PC-3 (cell line): ENCODE data around the gene SFSWAP. TPM values are rescaled to one million over a fixed set of nuclear protein-coding genes. Genes with fewer than 3 reads are reported as not detected.
"Not testable (repeated sequence)": the region's sequence is repeated elsewhere in the genome, so short reads cannot be mapped to it uniquely, and the experiment has no call there.

Experiments used
- ATAC-seq: fragments of 200-7000 bp; cut with Tn5 transposase; 2 replicates; pipeline ENCODE4 v1.9.1; 2020; ENCODE audit warnings: mild to moderate bottlenecking, moderate library complexity
- BruUV-seq: library from RNA; stranded (reverse); fragments of 400-500 nt; replicated peaks from 2 replicates; lab custom pipeline; 2021; lab: Mats Ljungman, UMichigan
- CTCF ChIA-PET: fragments of 300-600 bp; sonication (Branson Sonifier 250); formaldehyde crosslinking; loops from one replicate; lab custom pipeline; 2022; ENCODE audit warnings: antibody characterized with exemption; lab: Charles Lee
- POLR2A ChIA-PET: fragments of 300-600 bp; sonication (Branson Sonifier 250); formaldehyde crosslinking; loops from one replicate; lab custom pipeline; 2022; ENCODE audit warnings: antibody characterized with exemption; ENCODE audit not compliant: unreplicated experiment; lab: Charles Lee
- DNase-seq: peaks from one replicate; pipeline ENCODE4 v3.0.0-alpha.2; 2015
- H2AFZ ChIP-seq: fragments of 300-600 bp; sonication (generic); 2 replicates; pipeline ENCODE4 v1.6.0; 2016; ENCODE audit warnings: antibody characterized with exemption, low read length
- H3F3A ChIP-seq: fragments of 300-600 bp; sonication (generic); one replicate; pipeline ENCODE4 v1.6.0; 2017; ENCODE audit warnings: antibody characterized with exemption, low read length, control low read depth, mild to moderate bottlenecking; ENCODE audit not compliant: unreplicated experiment
- H3K27ac ChIP-seq: fragments of 300-600 bp; sonication (generic); 2 replicates; pipeline ENCODE4 v1.5.1; 2016; ENCODE audit warnings: mild to moderate bottlenecking, low read length
- H3K27me3 ChIP-seq: fragments of 300-600 bp; sonication (generic); 2 replicates; pipeline ENCODE4 v1.6.1; 2016; ENCODE audit warnings: low read length, mixed read lengths
- H3K36me3 ChIP-seq: fragments of 300-600 bp; sonication (generic); 2 replicates; pipeline ENCODE4 v1.6.1; 2016; ENCODE audit warnings: low read depth, mixed run types, low read length, mixed read lengths
- H3K4me1 ChIP-seq: fragments of 300-600 bp; sonication (generic); 2 replicates; pipeline ENCODE4 v1.5.1; 2016; ENCODE audit warnings: low read length; ENCODE audit not compliant: insufficient read depth
- H3K4me2 ChIP-seq: fragments of 300-600 bp; sonication (generic); 2 replicates; pipeline ENCODE4 v1.6.0; 2016; ENCODE audit warnings: low read length
- H3K4me3 ChIP-seq: fragments of 300-600 bp; sonication (generic); 2 replicates; pipeline ENCODE4 v1.5.1; 2016; ENCODE audit warnings: mild to moderate bottlenecking, low read length, mixed read lengths
- H3K79me2 ChIP-seq: fragments of 300-600 bp; sonication (generic); 2 replicates; pipeline ENCODE4 v1.6.1; 2017; ENCODE audit warnings: low read length, mixed read lengths
- H3K9ac ChIP-seq: fragments of 300-600 bp; sonication (generic); 2 replicates; pipeline ENCODE4 v1.6.0; 2016; ENCODE audit warnings: mild to moderate bottlenecking, low read length
- H3K9me2 ChIP-seq: fragments of 300-600 bp; sonication (generic); replicated peaks from 2 replicates; pipeline ENCODE4 v1.6.1; 2016; ENCODE audit warnings: mixed run types, low read length, mixed read lengths
- H3K9me3 ChIP-seq: fragments of 300-600 bp; sonication (generic); 2 replicates; pipeline ENCODE4 v1.6.1; 2016; ENCODE audit warnings: low read length, mixed read lengths
- H4K20me1 ChIP-seq: fragments of 300-600 bp; sonication (generic); 2 replicates; pipeline ENCODE4 v1.6.1; 2016; ENCODE audit warnings: low read length, mixed read lengths
- CTCF ChIP-seq: fragments of 300-600 bp; sonication (generic); conservative IDR thresholded peaks from 2 replicates; pipeline ENCODE4 v1.5.1; 2017; ENCODE audit warnings: antibody characterized with exemption, low read depth, mild to moderate bottlenecking, low read length
- EZH2 ChIP-seq: fragments of 300-600 bp; sonication (generic); IDR thresholded peaks from one replicate; pipeline ENCODE4 v1.6.1; 2017; ENCODE audit warnings: antibody characterized with exemption, mild to moderate bottlenecking, low read length; ENCODE audit not compliant: unreplicated experiment
- EZH2phosphoT487 ChIP-seq: fragments of 300-600 bp; sonication (generic); IDR thresholded peaks from 2 replicates; pipeline ENCODE4 v1.6.1; 2018; ENCODE audit warnings: mild to moderate bottlenecking, antibody characterized with exemption, low read length, borderline replicate concordance
- intact Hi-C: fragments of 100-400 bp; cut with micrococcal nuclease; formaldehyde crosslinking; loops from 2 replicates; pipeline ENCODE4 v1.9.0; 2023
- total RNA-seq: library from RNA; depleted of rRNA; stranded (reverse); fragments of >200 nt; gene quantifications from 2 replicates; pipeline ENCODE4 v1.2.3, GENCODE V29; 2014

Gene SFSWAP
- total RNA-seq, 1 experiment from 2014 or later, result 57.5 TPM

GRCh38 chr12:131702573-131702877, 8.4 kb upstream of the SFSWAP start:
- Histone ChIP-seq H3K79me2 (no peaks in the 10 kb centered on the region), H3K9me3 (no peaks in the 10 kb centered on the region), H3K36me3 (no peaks in the 10 kb centered on the region), H3K4me2 (no peak overlapping the region), H3K27me3 (no peaks in the 10 kb centered on the region), H3K4me1 (peaks cover 10% of the 10 kb centered on the region), H3K27ac (no peak overlapping the region), H4K20me1 (no peaks in the 10 kb centered on the region), H2AFZ (no peak overlapping the region), H3K9ac (no peak overlapping the region), H3F3A (no peaks in the 10 kb centered on the region), H3K4me3 (no peak overlapping the region), H3K9me2 (no peaks in the 10 kb centered on the region)
- ChIA-PET POLR2A (no interaction called here), CTCF (no interaction called here)
- BruUV-seq, result no TSS peak
- ATAC-seq (no peak), DNase-seq (no peak)
- intact Hi-C loops, result no loop called here
- no peak for TF ChIP-seq EZH2
- TF ChIP-seq CTCF, result no peak
- no peak for TF ChIP-seq EZH2phosphoT487

- H3F3A ChIP-seq, result no peaks in the 10 kb centered on the region
- ChIA-PET CTCF (no interaction called here), POLR2A (no interaction called here)
- H2AFZ ChIP-seq, result no peak overlapping the region
- no peak overlapping the region for H3K4me2 ChIP-seq
- H3K9me2 ChIP-seq, result no peaks in the 10 kb centered on the region
- H3K36me3 ChIP-seq, result no peaks in the 10 kb centered on the region
- no peaks in the 10 kb centered on the region for H4K20me1 ChIP-seq
- BruUV-seq, result no TSS peak
- no peak overlapping the region for H3K27ac ChIP-seq
- H3K4me3 ChIP-seq, result no peak overlapping the region
- H3K27me3 ChIP-seq, result no peaks in the 10 kb centered on the region
- no peaks in the 10 kb centered on the region for H3K9me3 ChIP-seq
- DNase-seq (no peak), ATAC-seq (no peak)
- intact Hi-C loops, result no loop called here
- H3K4me1 ChIP-seq, result peaks cover 10% of the 10 kb centered on the region
- no peaks in the 10 kb centered on the region for H3K79me2 ChIP-seq
- TF ChIP-seq EZH2phosphoT487 (no peak), CTCF (no peak), EZH2 (no peak)
- no peak overlapping the region for H3K9ac ChIP-seq
Observed at GRCh38 chr12:131703161-131703560, 7.7 kb upstream of the SFSWAP start.

- Histone ChIP-seq H3K36me3 (no peaks in the 10 kb centered on the region), H2AFZ (no peak overlapping the region), H4K20me1 (no peaks in the 10 kb centered on the region), H3K4me3 (no peak overlapping the region), H3K79me2 (no peaks in the 10 kb centered on the region), H3K9ac (no peak overlapping the region), H3K9me2 (no peaks in the 10 kb centered on the region), H3K27me3 (no peaks in the 10 kb centered on the region), H3K4me1 (peaks cover 3% of the 10 kb centered on the region; the same call in 1 of the 2 replicates), H3K9me3 (no peaks in the 10 kb centered on the region), H3K27ac (no peak overlapping the region), H3F3A (no peaks in the 10 kb centered on the region), H3K4me2 (no peak overlapping the region)
- TF ChIP-seq CTCF (no peak), EZH2 (no peak), EZH2phosphoT487 (no peak)
- BruUV-seq, result no TSS peak
- POLR2A ChIA-PET, result no interaction called here
- CTCF ChIA-PET, result no interaction called here
- no peak for ATAC-seq
- DNase-seq, result no peak
- intact Hi-C loops, result no loop called here
Observed at GRCh38 chr12:131704509-131704908, 6.4 kb upstream of the SFSWAP start.

- H3K4me1 ChIP-seq, H3K36me3 ChIP-seq, H3K27ac ChIP-seq, DNase-seq, H3K27me3 ChIP-seq, H3K9ac ChIP-seq, intact Hi-C loops, H2AFZ ChIP-seq, CTCF ChIA-PET, BruUV-seq, H3K4me2 ChIP-seq, H3K4me3 ChIP-seq, H3K9me2 ChIP-seq, H3F3A ChIP-seq, H3K79me2 ChIP-seq, ATAC-seq, H4K20me1 ChIP-seq, POLR2A ChIA-PET, H3K9me3 ChIP-seq: not testable (repeated sequence)
Observed at GRCh38 chr12:131706709-131707108, 4.2 kb upstream of the SFSWAP start.
